Adrenal gland (tissue), 12 donors: Measurements from ENCODE around the gene CACUL1. TPM values are rescaled to one million over a fixed set of nuclear protein-coding genes. Genes with fewer than 3 reads are reported as not detected.
"Not testable (repeated sequence)": the region's sequence is repeated elsewhere in the genome, so short reads cannot be mapped to it uniquely, and the experiment has no call there.

Experiments
- DNase-seq, 7 donors: peaks; one replicate each; pipeline ENCODE4 v3.0.0-alpha.2; 2019 to 2020
- H3K27ac ChIP-seq, 5 donors: fragments of 200-600 bp; sonication (generic) in 4 of 5; 1 replicate in 3 of 5; 2 replicates in 2 of 5; pipeline versions ENCODE4 v1.5.1 to v1.8.0; 2016 to 2020; ENCODE audit warnings: mild to moderate bottlenecking in 1 of 5
- H3K27me3 ChIP-seq: fragments of 200-600 bp; 2 replicates; pipeline ENCODE4 v1.8.0; 2021
- H3K36me3 ChIP-seq, 2 donors: fragments of 200-600 bp; replicated peaks in 1 of 2; 1 replicate in 1 of 2; 2 replicates in 1 of 2; pipeline versions ENCODE4 v1.5.1 to v1.8.0; 2018 to 2022
- H3K4me1 ChIP-seq, 2 donors: fragments of 200-600 bp; replicated peaks in 1 of 2; 1 replicate in 1 of 2; 2 replicates in 1 of 2; pipeline versions ENCODE4 v1.5.1 to v1.8.0; 2018 to 2021
- H3K4me3 ChIP-seq, 4 donors: fragments of 200-600 bp; sonication (generic) in 3 of 4; one replicate each; pipeline ENCODE4 v1.5.1; 2016 to 2018
- H3K9me3 ChIP-seq, 3 donors: fragments of 200-600 bp; sonication (generic) in 1 of 3; replicated peaks in 1 of 3; 1 replicate in 2 of 3; 2 replicates in 1 of 3; pipeline versions ENCODE4 v1.5.1 to v1.8.0; 2016 to 2021
- CTCF ChIP-seq, 6 experiments: fragments of 450-650 bp in 4 of 6; fragments of 200-600 bp in 2 of 6; sonication (generic) in 1 of 6; IDR thresholded peaks; 1 replicate in 5 of 6; 2 replicates in 1 of 6; pipeline versions ENCODE4 v1.5.1 to v1.8.0; 2016 to 2021; ENCODE audit warnings: antibody characterized with exemption in 6 of 6, mild to moderate bottlenecking in 2 of 6, moderate library complexity in 1 of 6
- POLR2A ChIP-seq, 2 donors: fragments of 450-650 bp; IDR thresholded peaks; one replicate each; pipeline ENCODE4 v1.6.1; 2017; ENCODE audit warnings: antibody characterized with exemption in 2 of 2, mild to moderate bottlenecking in 2 of 2, moderate library complexity in 1 of 2
- WGBS, 4 donors: extraction: QIAGEN DNeasy Blood & Tissue Kit in 2 of 4; methylation state at CpG; one replicate each; pipeline versions ENCODE4 v1.1.5 to v1.1.7; 2013 to 2017; 5-methylcytosine and 5-hydroxymethylcytosine counted together
- intact Hi-C, 2 donors: fragments of 100-400 bp; cut with DNase I; formaldehyde crosslinking; loops; one replicate each; pipeline versions ENCODE4 v1.14.1 to v1.15.0; 2022 to 2023
- polyA plus RNA-seq, 3 donors: library from polyadenylated mRNA; stranded (reverse); fragments of 200-250 nt in 2 of 3; fragments of 350-450 nt in 1 of 3; fragmentation: Illumina TruSeq in 1 of 3; extraction: RNeasy Lipid Tissue Mini Kit (QIAGEN cat#74804) in 1 of 3; gene quantifications; one replicate each; pipeline ENCODE4 v1.2.3, GENCODE V29; 2013 to 2014
- total RNA-seq, 9 donors: library from RNA; depleted of rRNA in 4 of 9; stranded (reverse); fragments of >200 nt in 4 of 9; fragments of 120-200 nt in 1 of 9; fragmentation: NEBNext Ultra II Directional in 1 of 9; extraction: Animal tissue kit (Norgen Biotek cat#: 25700) in 1 of 9; gene quantifications; one replicate each; pipeline versions ENCODE4 v1.1.0 to v1.2.4, GENCODE V29; 2013 to 2023
- donor health status: healthy with polysubstance abuse.
- donor health status: Bipolar disorder and iron deficiency.
- donor health status: DM: yes; HTN: yes; CAD: no.
- donor health status: DM: no; HTN: no; CAD: no.
- donor health status: DM: no; HTN: no; CAD: no.
- donor health status: DM: yes; HTN: yes; CAD: no.

CACUL1 gene
- total and polyA plus RNA-seq, 12 donors: 6.9 to 70.0 (median 30.9) TPM

GRCh38 chr10:118674226-118674919 is 80.4 kb downstream of the CACUL1 start:
- 75 to 83% (median 79%) methylated on average over 10 to 11 of the region's 11 CpGs for WGBS, 4 donors

DNA sequence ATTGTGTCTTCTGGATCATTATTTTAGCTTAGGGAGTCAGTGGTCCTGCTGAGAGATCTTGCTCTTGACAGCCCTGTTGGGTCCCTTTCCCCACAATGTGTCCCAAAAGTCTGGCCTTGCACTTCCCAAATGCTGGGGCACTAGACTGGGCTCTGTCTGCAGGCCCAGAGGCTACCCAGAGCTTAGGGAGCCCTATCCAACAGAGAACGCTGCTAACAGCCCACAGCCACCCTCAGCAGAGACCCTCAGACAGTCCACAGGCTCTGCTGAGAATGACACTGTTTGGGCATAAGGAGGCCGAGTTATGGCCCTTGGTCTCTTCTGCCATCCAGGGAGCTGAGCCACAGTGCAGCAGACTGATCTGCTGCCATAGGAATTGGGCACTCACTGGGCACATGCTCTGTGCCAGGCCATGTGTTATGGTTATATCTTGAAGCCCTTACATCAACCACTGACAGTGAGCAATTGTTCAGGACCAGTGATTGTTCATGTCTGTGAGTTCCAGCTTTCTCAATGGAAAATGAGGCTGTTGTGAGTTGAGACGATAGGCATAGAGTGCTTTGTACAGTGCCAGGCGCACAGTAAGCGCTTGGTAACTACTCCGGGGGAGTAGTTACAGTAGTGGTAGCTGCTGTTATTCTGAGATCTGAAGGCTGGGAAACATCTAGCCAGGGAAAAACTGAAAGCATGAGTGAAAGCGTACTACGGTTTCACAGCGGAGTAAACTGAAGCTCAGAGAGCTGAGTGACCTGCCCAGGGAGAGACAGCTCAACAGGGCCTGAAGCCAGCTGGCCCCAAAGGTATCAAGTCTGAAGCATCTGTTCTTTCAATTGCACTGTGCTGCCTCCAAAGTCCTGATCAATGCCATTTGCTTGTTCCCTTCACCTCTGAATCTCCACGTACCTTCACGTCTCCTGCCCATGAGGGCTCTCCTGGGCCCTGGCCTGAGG is 81.7 kb downstream of the CACUL1 start:
- WGBS, 4 donors: 82 to 96% (median 90%) methylated on average over 9 to 11 of the region's 11 CpGs

More at GRCh38 chr10:118674226-118674919, 80.4 kb downstream of the CACUL1 start:
- DNase-seq: peak in 2 of 7 donors; percentile 15 to 60
- intact Hi-C loops: no loop called here
- Histone ChIP-seq H3K4me3 (no peak overlapping the region), H3K9me3 (no peaks in the 10 kb centered on the region), H3K27ac (peak overlapping the region in 1 of 5 donors; percentile 3), H3K36me3 (no peaks in the 10 kb centered on the region), H3K27me3 (no peaks in the 10 kb centered on the region), H3K4me1 (peaks cover 14 to 35% of the 10 kb centered on the region in 2 donors)
- TF ChIP-seq POLR2A (IDR thresholded peaks at IDR 0.05) (no peak), CTCF (IDR thresholded peaks at IDR 0.05) (no peak)

GRCh38 chr10:118672153-118672552 is 82.6 kb downstream of the CACUL1 start:
- no peaks in the 10 kb centered on the region for H3K36me3 ChIP-seq
- TF ChIP-seq POLR2A (IDR thresholded peaks at IDR 0.05): no peak
- TF ChIP-seq CTCF (IDR thresholded peaks at IDR 0.05): peak in 1 of 6 experiments; percentile 22
- H3K4me1 ChIP-seq: peaks cover 28 to 55% of the 10 kb centered on the region in 2 donors
- H3K4me3 ChIP-seq: no peak overlapping the region
- intact Hi-C loops: no loop called here
- no peaks in the 10 kb centered on the region for H3K27me3 ChIP-seq
- H3K9me3 ChIP-seq: no peaks in the 10 kb centered on the region
- 25 to 45% (median 38%) methylated on average over 4 to 6 of the region's 6 CpGs for WGBS, 4 donors
- H3K27ac ChIP-seq: peak overlapping the region in 4 of 5 donors; percentile 38 to 69 (median 57)
- peak in 6 of 7 donors; percentile 71 to 83 (median 78) for DNase-seq

More for the DNA sequence above, 81.7 kb downstream of the CACUL1 start:
- H3K27ac ChIP-seq: peak overlapping the region in 3 of 5 donors; percentile 23 to 56 (median 56)
- H3K36me3 ChIP-seq: no peaks in the 10 kb centered on the region
- TF ChIP-seq POLR2A (IDR thresholded peaks at IDR 0.05): no peak
- no peak overlapping the region for H3K4me3 ChIP-seq
- H3K27me3 ChIP-seq: no peaks in the 10 kb centered on the region
- DNase-seq: no peak
- H3K4me1 ChIP-seq: peaks cover 26 to 48% of the 10 kb centered on the region in 2 donors
- H3K9me3 ChIP-seq: no peaks in the 10 kb centered on the region
- intact Hi-C loops: no loop called here

DNA sequence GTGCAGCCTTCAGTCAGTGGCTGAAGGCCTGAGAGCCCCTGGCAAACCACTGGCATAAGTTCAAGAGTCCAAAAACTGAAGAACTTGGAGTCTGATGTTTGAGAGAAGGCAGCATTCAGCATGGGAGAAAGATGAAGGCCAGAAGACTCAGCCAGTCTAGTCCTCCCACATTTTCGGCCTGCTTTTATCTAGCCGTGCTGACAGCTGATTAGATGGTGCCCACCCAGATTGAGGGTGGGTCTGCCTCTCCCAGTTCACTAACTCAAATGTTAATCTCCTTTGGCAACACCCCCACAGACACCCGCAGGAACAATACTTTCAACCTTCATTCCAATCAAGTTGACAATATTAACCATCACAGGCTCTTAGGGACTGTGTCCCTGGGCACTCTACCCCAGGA is 83.5 kb downstream of the CACUL1 start:
- intact Hi-C loops, H3K4me3 ChIP-seq, H3K27me3 ChIP-seq, H3K36me3 ChIP-seq, DNase-seq, H3K9me3 ChIP-seq: not testable (repeated sequence)
- Histone ChIP-seq H3K4me1 (peaks cover 28 to 58% of the 10 kb centered on the region in 2 donors), H3K27ac (peak overlapping the region in 2 of 5 donors; percentile 69 to 91)
- 66 to 91% (median 75%) methylated on average over 3 of the region's 3 CpGs for WGBS, 4 donors
